ENCODE data around the gene ANXA2. TPM values are rescaled to one million over a fixed set of nuclear protein-coding genes. Genes with fewer than 3 reads are reported as not detected.

Gene ANXA2
- total and polyA plus RNA-seq, 4 experiments from 2014 or later: 148 to 682 (median 360) TPM

- intact Hi-C loops (cut with micrococcal nuclease): loop anchor here (5.0 kb wide), 1 partner anchor 152 kb away; no protein-coding TSS in a partner anchor
- H3K36me3 ChIP-seq (ENCODE audit: insufficient read depth, low read length): peaks cover 70% of the 10 kb centered on the region
- H3K27ac ChIP-seq (ENCODE audit: low read depth, low read length): no peak overlapping the region
- H3K4me3 Mint-ChIP-seq: no peak overlapping the region
- H3K9me3 Mint-ChIP-seq: no peaks in the 10 kb centered on the region
- peaks cover 0 to 5% (median 2%) of the 10 kb centered on the region in 4 donors for H3K4me1 Mint-ChIP-seq
- ChIA-PET POLR2A (ENCODE audit: partially characterized antibody) (no interaction called here), CTCF (ENCODE audit: partially characterized antibody) (no interaction called here)
- H3K27me3 Mint-ChIP-seq: no peaks in the 10 kb centered on the region
- H3K4me3 ChIP-seq (ENCODE audit: low read length in 2 of 2): no peak overlapping the region
- H3K4me1 ChIP-seq (ENCODE audit: insufficient read depth, low read length): no peaks in the 10 kb centered on the region
- no peaks in the 10 kb centered on the region for H3K27me3 ChIP-seq (ENCODE audit: insufficient read depth, low read length)
- no peak for DNase-seq
- H3K27ac Mint-ChIP-seq: peak overlapping the region in 1 of 7 donors; percentile 31
- peaks cover 74 to 88% of the 10 kb centered on the region in 2 donors for H3K36me3 Mint-ChIP-seq
- H3K9me3 ChIP-seq (ENCODE audit: control insufficient read depth in 1 of 2, low read length in 2 of 2): no peaks in the 10 kb centered on the region
Observed at GRCh38 chr15:60355148-60355857, 42.5 kb downstream of the ANXA2 start.

GRCh38 chr15:60353245-60353920, 44.4 kb downstream of the ANXA2 start:
- Mint-ChIP-seq H3K27ac (peak overlapping the region in 2 of 7 donors; percentile 11 to 24), H3K9me3 (no peaks in the 10 kb centered on the region), H3K36me3 (peaks cover 73 to 81% of the 10 kb centered on the region in 2 donors), H3K4me3 (no peak overlapping the region), H3K27me3 (no peaks in the 10 kb centered on the region), H3K4me1 (peaks cover 0 to 3% (median 2%) of the 10 kb centered on the region in 4 donors)
- no peak for DNase-seq
- ChIA-PET POLR2A (ENCODE audit: partially characterized antibody) (interaction anchor here (2.5 kb wide), 1 partner anchor 10 kb away, joined by 6 read pairs; no protein-coding TSS in a partner anchor), CTCF (ENCODE audit: partially characterized antibody) (interaction anchor here (0.9 to 1.4 kb wide), 3 partner anchors 25 to 91 kb away, joined by 3 to 4 read pairs (median 3); no protein-coding TSS in a partner anchor)
- no peaks in the 10 kb centered on the region for H3K4me1 ChIP-seq (ENCODE audit: insufficient read depth, low read length)
- peaks cover 72% of the 10 kb centered on the region for H3K36me3 ChIP-seq (ENCODE audit: insufficient read depth, low read length)
- no peak overlapping the region for H3K27ac ChIP-seq (ENCODE audit: low read depth, low read length)
- no peaks in the 10 kb centered on the region for H3K27me3 ChIP-seq (ENCODE audit: insufficient read depth, low read length)
- H3K9me3 ChIP-seq (ENCODE audit: control insufficient read depth in 1 of 2, low read length in 2 of 2): no peaks in the 10 kb centered on the region
- intact Hi-C loops (cut with micrococcal nuclease): no loop called here
- no peak overlapping the region for H3K4me3 ChIP-seq (ENCODE audit: low read length in 2 of 2)

GRCh38 chr15:60352525-60352924, 45.3 kb downstream of the ANXA2 start:
- DNase-seq: no peak
- no peak overlapping the region for H3K27ac ChIP-seq (ENCODE audit: low read depth, low read length)
- peaks cover 80 to 87% of the 10 kb centered on the region in 2 donors for H3K36me3 Mint-ChIP-seq
- ChIA-PET CTCF (ENCODE audit: partially characterized antibody) (interaction anchor here (1.0 to 1.4 kb wide), 3 partner anchors 9 to 25 kb away, joined by 3 to 4 read pairs (median 3); no protein-coding TSS in a partner anchor), POLR2A (ENCODE audit: partially characterized antibody) (interaction anchor here (2.5 kb wide), 1 partner anchor 10 kb away, joined by 6 read pairs; no protein-coding TSS in a partner anchor)
- no peaks in the 10 kb centered on the region for H3K4me1 ChIP-seq (ENCODE audit: insufficient read depth, low read length)
- no peak overlapping the region for H3K4me3 ChIP-seq (ENCODE audit: low read length in 2 of 2)
- peaks cover 0 to 3% (median 2%) of the 10 kb centered on the region in 4 donors for H3K4me1 Mint-ChIP-seq
- peaks cover 79% of the 10 kb centered on the region for H3K36me3 ChIP-seq (ENCODE audit: insufficient read depth, low read length)
- peak overlapping the region in 3 of 7 donors; percentile 4 to 48 (median 34) for H3K27ac Mint-ChIP-seq
- H3K27me3 ChIP-seq (ENCODE audit: insufficient read depth, low read length): no peaks in the 10 kb centered on the region
- no peaks in the 10 kb centered on the region for H3K27me3 Mint-ChIP-seq
- no peaks in the 10 kb centered on the region for H3K9me3 Mint-ChIP-seq
- intact Hi-C loops (cut with micrococcal nuclease): no loop called here
- no peaks in the 10 kb centered on the region for H3K9me3 ChIP-seq (ENCODE audit: control insufficient read depth in 1 of 2, low read length in 2 of 2)
- no peak overlapping the region for H3K4me3 Mint-ChIP-seq

- H3K36me3 ChIP-seq (ENCODE audit: insufficient read depth, low read length): peaks cover 73% of the 10 kb centered on the region
- H3K4me1 ChIP-seq (ENCODE audit: insufficient read depth, low read length): no peaks in the 10 kb centered on the region
- peaks cover 87 to 89% of the 10 kb centered on the region in 2 donors for H3K36me3 Mint-ChIP-seq
- H3K27me3 ChIP-seq (ENCODE audit: insufficient read depth, low read length): no peaks in the 10 kb centered on the region
- peak overlapping the region in 2 of 7 donors; percentile 29 to 46 for H3K27ac Mint-ChIP-seq
- H3K27me3 Mint-ChIP-seq: no peaks in the 10 kb centered on the region
- H3K9me3 ChIP-seq (ENCODE audit: control insufficient read depth in 1 of 2, low read length in 2 of 2): no peaks in the 10 kb centered on the region
- intact Hi-C loops (cut with micrococcal nuclease): no loop called here
- no peak for DNase-seq
- no peak overlapping the region for H3K27ac ChIP-seq (ENCODE audit: low read depth, low read length)
- H3K4me3 ChIP-seq (ENCODE audit: low read length in 2 of 2): no peak overlapping the region
- no peaks in the 10 kb centered on the region for H3K9me3 Mint-ChIP-seq
- H3K4me3 Mint-ChIP-seq: no peak overlapping the region
- peaks cover 0 to 3% (median 2%) of the 10 kb centered on the region in 4 donors for H3K4me1 Mint-ChIP-seq
- ChIA-PET POLR2A (ENCODE audit: partially characterized antibody) (interaction anchor here (2.5 kb wide), 1 partner anchor 12 kb away, joined by 6 read pairs; no protein-coding TSS in a partner anchor), CTCF (ENCODE audit: partially characterized antibody) (interaction anchor here (1.1 kb wide), 1 partner anchor 11 kb away, joined by 3 read pairs; no protein-coding TSS in a partner anchor)
Observed at GRCh38 chr15:60351066-60351465, 46.7 kb downstream of the ANXA2 start.

GRCh38 chr15:60350108-60350507, 47.7 kb downstream of the ANXA2 start:
- Mint-ChIP-seq H3K4me1 (peaks cover 0 to 3% (median 2%) of the 10 kb centered on the region in 4 donors), H3K27ac (peak overlapping the region in 2 of 7 donors; percentile 29 to 38), H3K9me3 (no peaks in the 10 kb centered on the region), H3K36me3 (peaks cover 85 to 86% of the 10 kb centered on the region in 2 donors), H3K4me3 (no peak overlapping the region), H3K27me3 (no peaks in the 10 kb centered on the region)
- ChIA-PET CTCF (ENCODE audit: partially characterized antibody) (no interaction called here), POLR2A (ENCODE audit: partially characterized antibody) (no interaction called here)
- H3K27me3 ChIP-seq (ENCODE audit: insufficient read depth, low read length): no peaks in the 10 kb centered on the region
- no peaks in the 10 kb centered on the region for H3K9me3 ChIP-seq (ENCODE audit: control insufficient read depth in 1 of 2, low read length in 2 of 2)
- intact Hi-C loops (cut with micrococcal nuclease): no loop called here
- H3K4me1 ChIP-seq (ENCODE audit: insufficient read depth, low read length): no peaks in the 10 kb centered on the region
- no peak overlapping the region for H3K4me3 ChIP-seq (ENCODE audit: low read length in 2 of 2)
- peaks cover 65% of the 10 kb centered on the region for H3K36me3 ChIP-seq (ENCODE audit: insufficient read depth, low read length)
- no peak overlapping the region for H3K27ac ChIP-seq (ENCODE audit: low read depth, low read length)
- DNase-seq: no peak

GRCh38 chr15:60349589-60349988, 48.2 kb downstream of the ANXA2 start:
- ChIA-PET CTCF (ENCODE audit: partially characterized antibody) (no interaction called here), POLR2A (ENCODE audit: partially characterized antibody) (no interaction called here)
- Histone ChIP-seq H3K4me1 (ENCODE audit: insufficient read depth, low read length) (no peaks in the 10 kb centered on the region), H3K4me3 (ENCODE audit: low read length in 2 of 2) (no peak overlapping the region), H3K36me3 (ENCODE audit: insufficient read depth, low read length) (peaks cover 60% of the 10 kb centered on the region), H3K9me3 (ENCODE audit: control insufficient read depth in 1 of 2, low read length in 2 of 2) (no peaks in the 10 kb centered on the region), H3K27me3 (ENCODE audit: insufficient read depth, low read length) (no peaks in the 10 kb centered on the region), H3K27ac (ENCODE audit: low read depth, low read length) (no peak overlapping the region)
- Mint-ChIP-seq H3K4me1 (peaks cover 0 to 3% (median 2%) of the 10 kb centered on the region in 4 donors), H3K27me3 (no peaks in the 10 kb centered on the region), H3K4me3 (no peak overlapping the region), H3K36me3 (peaks cover 80 to 82% of the 10 kb centered on the region in 2 donors), H3K27ac (peak overlapping the region in 4 of 7 donors; percentile 58 to 88 (median 72)), H3K9me3 (no peaks in the 10 kb centered on the region)
- intact Hi-C loops (cut with micrococcal nuclease): no loop called here
- DNase-seq: no peak

- Histone ChIP-seq H3K4me3 (ENCODE audit: low read length in 2 of 2) (no peak overlapping the region), H3K27me3 (ENCODE audit: insufficient read depth, low read length) (no peaks in the 10 kb centered on the region), H3K27ac (ENCODE audit: low read depth, low read length) (no peak overlapping the region), H3K9me3 (ENCODE audit: control insufficient read depth in 1 of 2, low read length in 2 of 2) (no peaks in the 10 kb centered on the region), H3K36me3 (ENCODE audit: insufficient read depth, low read length) (peaks cover 43% of the 10 kb centered on the region), H3K4me1 (ENCODE audit: insufficient read depth, low read length) (no peaks in the 10 kb centered on the region)
- no peak for DNase-seq
- peak overlapping the region in 1 of 7 donors; percentile 27 for H3K27ac Mint-ChIP-seq
- no peaks in the 10 kb centered on the region for H3K27me3 Mint-ChIP-seq
- peaks cover 0 to 3% (median 2%) of the 10 kb centered on the region in 4 donors for H3K4me1 Mint-ChIP-seq
- peaks cover 62 to 69% of the 10 kb centered on the region in 2 donors for H3K36me3 Mint-ChIP-seq
- no peaks in the 10 kb centered on the region for H3K9me3 Mint-ChIP-seq
- H3K4me3 Mint-ChIP-seq: no peak overlapping the region
- intact Hi-C loops (cut with micrococcal nuclease): no loop called here
- CTCF ChIA-PET (ENCODE audit: partially characterized antibody): interaction anchor here (1.5 kb wide), 1 partner anchor 11 kb away, joined by 3 read pairs; no protein-coding TSS in a partner anchor
- POLR2A ChIA-PET (ENCODE audit: partially characterized antibody): no interaction called here
Observed at GRCh38 chr15:60347480-60348049, 50.2 kb downstream of the ANXA2 start.
